Activated CD4-positive, alpha-beta T cell treated with anti-CD3 and anti-CD28 coated beads for 4 hours (primary cell): ENCODE results near the gene FAM131B.

Experiments
- DNase-seq, 2 donors: peaks; one replicate each; pipeline ENCODE4 v3.0.0-alpha.2; 2020

FAM131B gene

GRCh38 chr7:143356414-143357050 lies 6.0 kb downstream of the FAM131B start:
- no peak for DNase-seq

DNA sequence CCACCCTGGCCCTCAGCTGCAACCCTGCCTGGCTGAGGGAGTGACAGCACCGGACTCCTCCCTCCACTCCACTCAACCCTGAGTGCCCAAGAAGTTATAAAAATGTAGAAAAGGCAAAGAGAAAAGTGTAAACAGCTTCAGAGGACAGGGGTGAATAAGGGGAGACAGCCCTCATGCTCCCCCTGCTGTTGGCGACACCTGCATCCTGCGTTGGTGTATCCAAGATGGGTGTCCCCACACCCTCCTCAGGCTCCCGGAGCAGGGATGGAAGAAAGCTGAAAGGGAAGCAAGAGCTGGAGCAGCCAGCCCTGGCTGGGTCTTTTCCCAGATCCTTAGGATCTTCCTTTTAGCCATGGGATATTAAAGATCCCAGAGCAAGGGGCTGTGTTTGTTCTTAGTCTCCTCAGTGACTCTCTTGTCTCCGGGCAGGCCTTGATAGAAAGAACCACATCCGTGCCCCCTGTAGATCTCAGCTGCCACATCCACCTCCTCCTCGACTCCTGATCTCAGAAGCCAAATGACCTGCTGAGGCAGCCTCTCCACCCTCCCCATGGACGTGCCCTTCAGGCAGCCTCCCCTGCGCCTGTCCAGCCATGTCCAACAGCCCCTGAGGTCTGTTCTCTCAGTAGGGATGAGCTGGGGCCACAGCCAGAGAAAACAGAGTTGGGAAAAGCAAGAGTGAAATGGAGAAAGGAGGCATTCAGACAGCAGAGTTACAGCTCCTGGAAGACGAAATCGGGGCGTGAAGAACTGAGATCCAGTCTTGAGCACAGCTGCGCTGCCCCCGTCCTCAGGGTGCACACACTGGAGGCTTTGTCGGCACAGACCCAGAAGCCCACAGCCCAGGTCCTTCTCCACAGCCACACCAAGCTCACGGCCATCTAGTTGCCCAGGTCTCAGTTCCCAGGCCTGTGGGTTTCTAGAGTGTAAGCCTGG lies 6.8 kb downstream of the FAM131B start:
- DNase-seq: no peak

- DNase-seq: no peak
Observed at GRCh38 chr7:143354965-143355364, 7.5 kb downstream of the FAM131B start.

- no peak for DNase-seq
Observed at GRCh38 chr7:143354376-143354775, 8.1 kb downstream of the FAM131B start.

GRCh38 chr7:143352531-143353002 lies 9.9 kb downstream of the FAM131B start:
- DNase-seq: no peak

DNA sequence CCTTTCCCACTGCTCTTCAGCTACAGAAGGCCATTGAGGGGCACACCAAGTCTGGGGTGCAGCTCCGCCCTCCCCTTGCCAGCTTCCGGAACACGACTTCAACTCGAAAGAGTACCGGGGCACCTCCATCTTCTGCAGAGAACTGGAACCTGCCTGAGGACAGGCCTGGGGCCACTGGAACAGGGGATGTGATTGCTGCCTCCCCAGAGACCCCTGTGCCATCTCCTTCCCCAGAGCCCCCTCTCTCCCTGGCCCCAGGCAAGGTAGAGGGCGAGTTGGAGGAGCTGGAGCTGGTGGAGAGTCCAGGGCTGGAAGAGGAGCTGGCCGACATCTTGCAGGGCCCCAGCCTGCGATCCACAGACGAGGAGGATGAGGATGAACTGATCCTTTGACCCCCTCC lies 10.9 kb downstream of the FAM131B start:
- no peak for DNase-seq

DNA sequence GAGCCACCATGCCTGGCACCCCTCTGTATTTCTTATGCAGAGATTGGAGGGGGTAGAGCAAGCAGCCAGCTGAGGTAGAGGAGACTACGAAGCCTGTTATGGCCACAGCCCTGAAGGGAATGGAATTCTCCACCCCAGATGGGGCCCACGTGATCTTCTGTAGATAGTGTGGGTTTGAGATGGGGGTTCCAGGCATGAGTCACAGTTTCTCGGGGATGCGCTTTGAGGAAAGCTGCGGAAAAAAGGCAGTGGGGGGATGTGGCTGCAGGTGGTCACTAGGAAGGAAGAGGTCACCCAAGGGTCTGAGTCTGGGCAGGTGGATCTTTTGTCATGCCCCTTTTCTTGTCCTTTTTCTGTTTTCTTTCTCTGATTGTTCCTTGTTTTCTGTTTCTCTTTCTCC lies 11.5 kb downstream of the FAM131B start:
- no peak for DNase-seq

- no peak for DNase-seq
Observed at GRCh38 chr7:143347950-143348349, 14.6 kb downstream of the FAM131B start.

DNA sequence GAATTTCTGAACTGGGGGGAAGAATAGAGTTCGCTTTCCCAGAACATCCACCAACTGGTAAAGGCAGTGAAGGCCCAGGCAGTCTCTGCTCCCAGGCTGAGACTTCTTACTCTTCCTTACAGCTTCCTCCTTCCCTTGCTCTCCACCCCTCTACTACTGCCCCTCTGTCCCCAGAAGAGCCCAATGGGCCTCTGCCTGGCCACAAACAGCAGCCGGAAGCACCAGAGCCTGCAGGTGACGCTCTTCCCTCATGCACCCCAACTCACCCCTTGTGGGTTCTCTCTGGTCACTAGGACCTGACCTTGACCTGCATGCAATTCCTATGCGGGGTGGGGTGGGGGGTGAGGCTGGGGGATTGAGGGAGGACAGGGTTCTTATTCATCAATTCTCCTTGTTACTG lies 16.5 kb downstream of the FAM131B start:
- DNase-seq: no peak

DNA sequence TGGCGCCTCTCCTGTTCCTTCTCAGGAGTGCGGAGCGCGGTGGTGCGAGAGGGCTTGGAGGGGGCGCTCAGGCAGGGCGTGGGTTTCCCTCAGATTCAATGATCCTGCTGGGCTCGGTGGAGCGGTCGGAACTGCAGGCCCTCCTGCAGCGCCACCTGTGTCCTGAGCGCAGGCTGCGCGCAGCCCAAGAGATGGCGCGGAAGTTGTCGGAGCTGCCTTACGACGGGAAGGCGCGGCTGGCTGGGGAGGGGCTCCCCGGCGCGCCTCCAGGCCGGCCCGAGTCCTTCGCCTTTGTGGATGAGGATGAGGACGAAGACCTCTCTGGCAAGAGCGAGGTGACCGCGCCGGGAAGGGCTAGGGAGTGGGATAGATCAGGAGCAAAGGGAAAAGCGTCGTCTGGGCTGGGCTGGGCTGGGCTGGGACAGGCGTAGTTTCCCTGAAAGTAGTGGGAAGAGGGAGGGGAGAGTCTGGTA lies 17.0 kb downstream of the FAM131B start:
- DNase-seq: peak; percentile 55 to 61

DNA sequence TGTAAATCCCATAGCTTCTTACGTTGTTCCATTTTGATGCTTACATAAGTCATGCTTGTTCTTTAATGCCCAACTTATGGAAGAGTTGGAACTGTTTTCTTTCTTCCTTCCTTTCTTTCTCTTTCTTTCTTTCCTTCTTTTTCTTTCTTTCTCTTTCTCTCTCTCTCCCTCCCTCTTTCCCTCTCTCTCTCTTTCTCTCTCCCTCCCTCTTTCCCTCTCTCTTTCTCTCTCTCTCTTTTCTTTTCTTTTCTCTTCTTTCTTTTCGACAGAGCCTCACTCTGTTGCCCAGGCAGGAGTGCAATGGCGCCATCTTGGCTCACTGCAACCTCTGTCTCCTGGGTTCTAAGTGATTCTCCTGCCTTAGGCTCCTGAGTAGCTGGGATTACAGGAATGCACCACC lies 18.9 kb downstream of the FAM131B start:
- DNase-seq: no peak

GRCh38 chr7:143341842-143342241 lies 20.7 kb downstream of the FAM131B start:
- DNase-seq: no peak

DNA sequence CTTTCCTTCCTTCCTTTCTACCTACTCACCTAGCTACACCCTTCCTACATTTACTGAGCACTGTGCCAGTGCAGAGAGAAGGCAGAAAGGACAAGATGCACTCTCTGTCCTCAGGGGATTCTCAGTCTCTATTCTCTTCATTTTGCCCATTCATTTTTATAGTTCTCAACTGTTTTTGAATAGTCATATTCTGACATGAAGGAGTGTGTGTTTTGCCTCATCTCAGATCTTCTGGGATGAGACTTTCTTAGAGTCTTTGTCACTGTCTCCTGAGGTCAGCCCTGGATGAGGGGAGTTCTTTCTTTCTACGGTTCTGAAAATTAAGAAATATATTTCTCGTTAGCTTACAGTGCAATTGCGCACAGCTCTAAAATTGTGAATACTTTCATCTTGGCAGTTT lies 25.3 kb downstream of the FAM131B start:
- DNase-seq: no peak

GRCh38 chr7:143334244-143334643 lies 28.3 kb downstream of the FAM131B start:
- no peak for DNase-seq

DNA sequence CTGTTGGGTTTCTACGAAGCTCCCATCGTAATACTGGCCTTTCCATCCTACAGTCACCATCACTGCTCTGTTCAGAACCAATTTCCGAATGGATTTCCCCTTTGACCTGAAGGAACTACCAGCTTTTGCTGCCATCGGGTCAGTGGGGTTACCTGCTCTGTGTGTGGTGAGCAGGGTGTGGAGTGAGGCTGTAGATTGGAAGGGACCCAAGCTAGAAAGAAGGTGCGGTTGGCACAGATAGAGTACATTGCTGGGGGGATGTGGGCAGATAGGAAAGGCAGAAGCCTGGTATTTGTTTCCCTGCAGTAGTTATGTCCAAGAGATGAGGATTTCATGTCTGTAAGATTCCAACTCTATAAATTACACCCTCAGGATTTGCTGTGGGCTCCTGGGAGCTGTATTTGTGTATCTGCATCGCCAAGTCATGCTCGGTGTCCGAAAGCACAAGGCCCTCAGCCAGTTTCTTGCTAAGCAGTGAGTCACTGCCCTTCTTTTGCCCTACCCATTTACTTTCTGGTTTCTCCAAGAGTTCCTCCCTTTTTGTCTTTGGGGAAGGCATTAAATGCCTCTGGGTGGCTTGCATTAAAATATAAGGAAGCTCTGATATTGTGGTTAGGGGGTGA lies 31.2 kb downstream of the FAM131B start:
- no peak for DNase-seq

GRCh38 chr7:143329471-143330170 lies 32.9 kb downstream of the FAM131B start:
- DNase-seq: no peak

DNA sequence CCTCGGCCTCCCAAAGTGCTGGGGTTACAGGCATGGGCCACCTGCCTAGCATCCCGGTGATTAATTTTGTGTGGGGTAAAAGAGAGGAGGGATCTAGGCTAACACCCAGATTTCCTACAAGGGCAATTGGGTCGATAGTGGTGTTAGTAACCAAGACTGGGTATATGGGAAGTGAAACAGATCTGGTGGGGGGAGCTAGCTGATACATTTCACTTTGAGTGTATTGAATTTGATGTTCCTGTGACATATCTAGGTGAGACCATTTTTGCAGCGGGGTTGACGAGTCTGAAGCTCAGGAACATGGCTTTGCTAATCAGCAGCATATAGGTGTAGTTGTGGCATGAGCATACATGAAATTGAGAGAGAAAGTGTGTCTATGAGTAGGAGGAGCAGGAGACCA lies 34.6 kb downstream of the FAM131B start:
- DNase-seq: no peak

DNA sequence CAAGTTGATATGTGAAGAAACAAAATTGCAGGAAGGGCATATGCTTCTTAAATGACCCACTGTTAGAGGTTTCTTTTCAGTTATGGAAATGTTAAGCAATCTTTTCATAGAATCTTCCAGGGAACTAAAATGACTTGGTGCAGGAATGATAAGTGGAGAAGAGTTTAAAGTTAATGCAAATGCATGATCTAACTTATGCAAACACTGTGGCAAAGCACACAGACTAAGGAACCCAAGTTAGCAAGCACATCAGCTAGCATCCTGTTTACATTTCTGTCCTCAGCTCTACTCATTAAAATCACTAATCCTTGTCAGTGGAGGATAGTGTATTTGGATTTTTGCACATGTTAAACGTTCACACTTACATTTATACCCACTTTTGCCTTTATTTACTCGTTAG lies 37.3 kb downstream of the FAM131B start:
- DNase-seq: no peak

DNA sequence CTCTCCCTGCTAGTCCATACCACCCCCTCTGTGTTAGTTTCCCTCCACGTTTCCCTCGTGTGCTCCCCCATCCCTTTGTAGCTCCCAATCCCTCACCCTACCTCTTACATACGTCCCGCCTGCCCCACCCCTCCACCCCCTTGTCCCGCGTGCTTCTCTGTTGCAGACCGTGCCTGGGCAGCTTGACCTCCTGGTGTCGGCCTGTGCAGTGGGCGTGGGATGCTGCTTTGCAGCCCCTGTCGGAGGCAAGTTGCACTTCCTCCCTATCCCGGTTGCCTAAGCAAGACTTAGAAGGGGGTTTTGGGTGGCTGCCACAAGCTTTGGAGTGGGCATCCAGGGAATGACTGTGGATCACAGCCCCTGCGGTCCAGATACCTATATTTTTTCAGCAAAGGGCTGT lies 38.9 kb downstream of the FAM131B start:
- DNase-seq: no peak

- no peak for DNase-seq
Observed at GRCh38 chr7:143322760-143323633, 39.5 kb downstream of the FAM131B start.

GRCh38 chr7:143321734-143322133 lies 40.8 kb downstream of the FAM131B start:
- DNase-seq: no peak

GRCh38 chr7:143321242-143321641 lies 41.3 kb downstream of the FAM131B start:
- no peak for DNase-seq
